Cardiac muscle cell (in vitro differentiated cells and primary cell): ENCODE measurements around the gene AHCYL2. TPM values are rescaled to one million over a fixed set of nuclear protein-coding genes. Genes with fewer than 3 reads are reported as not detected.
A peak's percentile ranks its signal among the peaks of the same experiment; 100 is the strongest.

Source experiments
- DNase-seq, 2 donors: peaks; one replicate each; pipeline versions ENCODE4 v3.0.0 to v3.0.0-alpha.2; 2010 to 2017; ENCODE audit warnings: low read depth in 1 of 2, low spot score in 1 of 2
- H3K27ac ChIP-seq: fragments of 200-600 bp; sonication (generic); 2 replicates; pipeline ENCODE4 v1.5.1; 2016
- H3K27me3 ChIP-seq: fragments of 200-600 bp; sonication (generic); 2 replicates; pipeline ENCODE4 v1.6.0; 2016; ENCODE audit warnings: control low read depth
- H3K36me3 ChIP-seq: fragments of 200-600 bp; sonication (generic); 2 replicates; pipeline ENCODE4 v1.5.1; 2016; ENCODE audit warnings: control low read depth
- H3K4me1 ChIP-seq: fragments of 200-600 bp; sonication (generic); 2 replicates; pipeline ENCODE4 v1.8.1; 2017; ENCODE audit warnings: low read depth, mild to moderate bottlenecking, mixed run types
- H3K4me3 ChIP-seq: fragments of 200-600 bp; sonication (generic); 2 replicates; pipeline ENCODE4 v1.5.1; 2016; ENCODE audit warnings: mild to moderate bottlenecking
- H3K9me3 ChIP-seq: fragments of 200-600 bp; sonication (generic); 2 replicates; pipeline ENCODE4 v1.5.1; 2017; ENCODE audit warnings: low read depth, mild to moderate bottlenecking, control low read depth
- CTCF ChIP-seq: IDR thresholded peaks from 2 replicates; pipeline ENCODE4 v1.5.1; 2012; ENCODE audit warnings: low read depth, mild to moderate bottlenecking, low read length
- polyA plus RNA-seq: library from polyadenylated mRNA; unstranded; fragments of >200 nt; fragmentation: Nextera tagmentation; extraction: Ambion mirVana; gene quantifications from 2 replicates; pipeline ENCODE4 v1.2.1, GENCODE V29; 2016
- total RNA-seq: library from RNA; depleted of rRNA; stranded (reverse); fragments of >200 nt; gene quantifications from 2 replicates; pipeline ENCODE4 v1.2.3, GENCODE V29; 2016

The AHCYL2 gene
- total and polyA plus RNA-seq, 2 experiments from 2014 or later: 28.5 to 30.8 TPM

- no peak for DNase-seq
- Histone ChIP-seq H3K9me3 (no peaks in the 10 kb centered on the region), H3K27me3 (no peaks in the 10 kb centered on the region), H3K4me1 (peaks cover 8% of the 10 kb centered on the region), H3K27ac (no peak overlapping the region), H3K4me3 (no peak overlapping the region), H3K36me3 (no peaks in the 10 kb centered on the region)
- no peak for TF ChIP-seq CTCF
Measured at GRCh38 chr7:129265328-129265727, 40.5 kb downstream of the AHCYL2 start.

GRCh38 chr7:129266181-129266580 lies 41.4 kb downstream of the AHCYL2 start:
- no peak for TF ChIP-seq CTCF
- no peaks in the 10 kb centered on the region for H3K27me3 ChIP-seq
- DNase-seq: no peak
- no peaks in the 10 kb centered on the region for H3K36me3 ChIP-seq
- H3K27ac ChIP-seq: no peak overlapping the region
- no peak overlapping the region for H3K4me3 ChIP-seq
- H3K4me1 ChIP-seq: peaks cover 12% of the 10 kb centered on the region
- H3K9me3 ChIP-seq: no peaks in the 10 kb centered on the region

DNA sequence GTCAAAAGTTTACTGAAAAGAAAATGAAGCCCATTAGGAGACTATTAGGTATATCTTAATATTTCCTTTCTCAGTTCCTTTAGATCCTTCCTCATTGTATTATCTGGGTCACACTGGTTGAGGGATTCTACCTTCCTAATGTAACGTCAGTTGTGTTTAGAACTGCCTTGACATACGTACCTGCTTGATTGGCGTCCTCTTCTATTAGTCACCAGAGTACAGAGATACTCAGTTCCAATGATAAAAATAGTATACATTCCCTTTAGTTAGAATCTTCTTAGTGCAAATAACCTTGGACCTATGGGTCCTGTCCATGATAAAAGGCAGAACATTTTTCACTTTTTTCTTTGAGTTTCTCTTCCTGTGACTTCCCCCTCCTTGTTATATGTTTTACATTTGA lies 45.2 kb downstream of the AHCYL2 start:
- no peak for TF ChIP-seq CTCF
- H3K4me1 ChIP-seq: peaks cover 12% of the 10 kb centered on the region

GRCh38 chr7:129271500-129272355 lies 46.9 kb downstream of the AHCYL2 start:
- peak; percentile 53 for TF ChIP-seq CTCF
- Histone ChIP-seq H3K36me3 (no peaks in the 10 kb centered on the region), H3K4me3 (no peak overlapping the region), H3K4me1 (peaks cover 12% of the 10 kb centered on the region), H3K27ac (no peak overlapping the region), H3K9me3 (no peaks in the 10 kb centered on the region), H3K27me3 (no peaks in the 10 kb centered on the region)
- DNase-seq: peak; percentile 41 to 59

More for the DNA sequence above, 45.2 kb downstream of the AHCYL2 start:
- H3K36me3 ChIP-seq: no peaks in the 10 kb centered on the region
- no peaks in the 10 kb centered on the region for H3K9me3 ChIP-seq
- no peak overlapping the region for H3K4me3 ChIP-seq
- H3K27ac ChIP-seq: peak overlapping the region; percentile 30
- no peak for DNase-seq
- H3K27me3 ChIP-seq: no peaks in the 10 kb centered on the region

DNA sequence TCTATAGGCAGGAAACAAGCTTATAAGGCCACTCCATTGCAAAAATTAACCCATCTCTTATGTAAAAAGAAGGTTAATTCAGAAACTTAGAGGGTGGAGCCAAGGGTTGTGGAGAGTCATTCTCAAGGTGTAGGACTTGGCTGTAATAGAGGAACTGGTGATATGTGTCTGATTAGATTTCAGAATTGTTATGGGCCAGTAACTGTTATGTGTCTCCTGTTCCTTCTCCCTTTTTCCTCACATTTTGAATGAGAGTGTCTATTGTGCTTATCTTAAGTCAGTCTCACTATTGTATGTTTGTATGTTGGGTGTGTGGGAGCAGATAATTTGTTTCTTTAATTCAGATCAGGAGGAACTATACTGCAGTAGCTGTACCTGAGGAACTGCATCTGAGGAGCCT lies 49.1 kb downstream of the AHCYL2 start:
- H3K27me3 ChIP-seq: no peaks in the 10 kb centered on the region
- no peak for TF ChIP-seq CTCF
- no peak overlapping the region for H3K27ac ChIP-seq
- H3K36me3 ChIP-seq: no peaks in the 10 kb centered on the region
- H3K4me1 ChIP-seq: peaks cover 12% of the 10 kb centered on the region
- DNase-seq: no peak
- no peaks in the 10 kb centered on the region for H3K9me3 ChIP-seq
- no peak overlapping the region for H3K4me3 ChIP-seq
